DMS153 treated with DMSO at 0.1 percent for 48 hours (cell line): Measurements from ENCODE around the gene ANXA4.
"Not testable (repeated sequence)": the region's sequence is repeated elsewhere in the genome, so short reads cannot be mapped to it uniquely, and the experiment has no call there.

ENCODE experiments used
- DNase-seq: peaks from one replicate; lab custom pipeline; 2025; ENCODE audit not compliant: unreplicated experiment; lab: John Stamatoyannopoulos, UW

ANXA4 gene

GRCh38 chr2:69753659-69754363 is 11.9 kb downstream of the ANXA4 start:
- DNase-seq: no peak

GRCh38 chr2:69754633-69755032 is 12.7 kb downstream of the ANXA4 start:
- no peak for DNase-seq

GRCh38 chr2:69755862-69756467 is 14.0 kb downstream of the ANXA4 start:
- DNase-seq: no peak

GRCh38 chr2:69762025-69762424 is 20.1 kb downstream of the ANXA4 start:
- DNase-seq: no peak

GRCh38 chr2:69762513-69763494 is 20.9 kb downstream of the ANXA4 start:
- no peak for DNase-seq

GRCh38 chr2:69763831-69764230 is 21.9 kb downstream of the ANXA4 start:
- not testable (repeated sequence) for DNase-seq

GRCh38 chr2:69764286-69765095 is 22.6 kb downstream of the ANXA4 start:
- DNase-seq: no peak

GRCh38 chr2:69765096-69765380 is 23.1 kb downstream of the ANXA4 start:
- no peak for DNase-seq

GRCh38 chr2:69766014-69766413 is 24.1 kb downstream of the ANXA4 start:
- no peak for DNase-seq

GRCh38 chr2:69767034-69767433 is 25.1 kb downstream of the ANXA4 start:
- DNase-seq: no peak

- no peak for DNase-seq
Measured at GRCh38 chr2:69768235-69768634, 26.3 kb downstream of the ANXA4 start.

- DNase-seq: no peak
Measured at GRCh38 chr2:69768789-69769188, 26.9 kb downstream of the ANXA4 start.

- DNase-seq: no peak
Measured at GRCh38 chr2:69769272-69769671, 27.3 kb downstream of the ANXA4 start.

GRCh38 chr2:69770193-69770702 is 28.3 kb downstream of the ANXA4 start:
- DNase-seq: no peak

GRCh38 chr2:69770747-69771146 is 28.8 kb downstream of the ANXA4 start:
- no peak for DNase-seq

- DNase-seq: no peak
Measured at GRCh38 chr2:69771461-69771860, 29.5 kb downstream of the ANXA4 start.

GRCh38 chr2:69773206-69773605 is 31.3 kb downstream of the ANXA4 start:
- DNase-seq: no peak

- DNase-seq: not testable (repeated sequence)
Measured at GRCh38 chr2:69774258-69774983, 32.5 kb downstream of the ANXA4 start.

- DNase-seq: no peak
Measured at GRCh38 chr2:69774984-69775982, 33.3 kb downstream of the ANXA4 start.
